Mesenchymal stem cell (in vitro differentiated cells and primary cell): ENCODE results near the gene CDKN3.

Source experiments
- DNase-seq: peaks from one replicate; pipeline ENCODE4 v3.0.0-alpha.2; 2013
- H2AFZ ChIP-seq: one replicate; pipeline ENCODE4 v1.6.1; 2013; ENCODE audit warnings: low read depth, mild to moderate bottlenecking, control low read depth, inconsistent platforms, low read length, moderate library complexity
- H2AK5ac ChIP-seq: 2 replicates; pipeline ENCODE4 v1.6.1; 2013; ENCODE audit warnings: low read length, moderate library complexity, mild to moderate bottlenecking, inconsistent platforms; ENCODE audit not compliant: severe bottlenecking
- H2BK120ac ChIP-seq: one replicate; pipeline ENCODE4 v1.6.1; 2013; ENCODE audit warnings: low read depth, mild to moderate bottlenecking, inconsistent platforms, low read length, moderate library complexity
- H2BK12ac ChIP-seq, 2 experiments: one replicate each; pipeline ENCODE4 v1.6.1; 2013; ENCODE audit warnings: inconsistent platforms in 2 of 2, low read length in 2 of 2, mild to moderate bottlenecking in 2 of 2, moderate library complexity in 2 of 2, control low read depth in 1 of 2
- H2BK15ac ChIP-seq: one replicate; pipeline ENCODE4 v1.6.1; 2013; ENCODE audit warnings: mild to moderate bottlenecking, low read depth, inconsistent platforms; ENCODE audit not compliant: poor library complexity, severe bottlenecking
- H2BK5ac ChIP-seq: 2 replicates; pipeline ENCODE4 v1.6.1; 2013; ENCODE audit warnings: low read depth, mild to moderate bottlenecking, low read length, control low read depth, inconsistent platforms; ENCODE audit not compliant: poor library complexity, severe bottlenecking
- H3K14ac ChIP-seq, 2 experiments: one replicate each; pipeline ENCODE4 v1.6.1; 2013; ENCODE audit warnings: inconsistent platforms in 2 of 2, low read length in 2 of 2, control low read depth in 1 of 2, mild to moderate bottlenecking in 1 of 2, moderate library complexity in 1 of 2
- H3K18ac ChIP-seq, 2 experiments: one replicate each; pipeline ENCODE4 v1.6.1; 2013; ENCODE audit warnings: inconsistent platforms in 2 of 2, low read length in 2 of 2, control low read depth in 1 of 2, low read depth in 1 of 2, mild to moderate bottlenecking in 1 of 2
- H3K23ac ChIP-seq, 2 experiments: one replicate each; pipeline ENCODE4 v1.6.1; 2013; ENCODE audit warnings: inconsistent platforms in 2 of 2, low read length in 2 of 2, mild to moderate bottlenecking in 2 of 2, moderate library complexity in 2 of 2, control low read depth in 1 of 2
- H3K27ac ChIP-seq: 2 replicates; pipeline ENCODE4 v1.5.1; 2013; ENCODE audit warnings: mild to moderate bottlenecking, moderate library complexity, low read length, control low read depth, inconsistent platforms; ENCODE audit not compliant: poor library complexity, severe bottlenecking
- H3K27me3 ChIP-seq, 2 experiments: 2 replicates each; pipeline versions ENCODE4 v1.6.1 to v1.7.0; 2013; ENCODE audit warnings: low read length in 2 of 2, mild to moderate bottlenecking in 2 of 2, moderate library complexity in 2 of 2, control low read depth in 1 of 2, inconsistent platforms in 1 of 2; ENCODE audit not compliant: control insufficient read depth in 1 of 2, insufficient read depth in 1 of 2
- H3K36me3 ChIP-seq, 2 experiments: 2 replicates each; pipeline versions ENCODE4 v1.6.1 to v1.7.0; 2013; ENCODE audit warnings: low read length in 2 of 2, control low read depth in 1 of 2, inconsistent platforms in 1 of 2, low read depth in 1 of 2, mild to moderate bottlenecking in 1 of 2; ENCODE audit not compliant: insufficient read depth in 2 of 2, control insufficient read depth in 1 of 2
- H3K4ac ChIP-seq, 2 experiments: one replicate each; pipeline ENCODE4 v1.6.1; 2013; ENCODE audit warnings: inconsistent platforms in 2 of 2, low read length in 2 of 2, mild to moderate bottlenecking in 2 of 2, moderate library complexity in 2 of 2, control low read depth in 1 of 2, low read depth in 1 of 2
- H3K4me1 ChIP-seq: 2 replicates; pipeline ENCODE4 v1.6.1; 2013; ENCODE audit warnings: low read depth, low read length, control low read depth; ENCODE audit not compliant: control insufficient read depth, insufficient read depth
- H3K4me2 ChIP-seq: 2 replicates; pipeline ENCODE4 v1.6.1; 2013; ENCODE audit warnings: low read length, mild to moderate bottlenecking, inconsistent platforms; ENCODE audit not compliant: poor library complexity, severe bottlenecking
- H3K4me3 ChIP-seq, 2 experiments: 2 replicates each; pipeline versions ENCODE4 v1.5.1 to v1.7.0; 2013; ENCODE audit warnings: low read length in 2 of 2, mild to moderate bottlenecking in 2 of 2, control low read depth in 1 of 2, low read depth in 1 of 2; ENCODE audit not compliant: insufficient read depth in 1 of 2
- H3K79me1 ChIP-seq: replicated peaks from 2 replicates; pipeline ENCODE4 v1.6.1; 2013; ENCODE audit warnings: mild to moderate bottlenecking, control low read depth, low read length, inconsistent platforms; ENCODE audit not compliant: poor library complexity, severe bottlenecking
- H3K9ac ChIP-seq: 2 replicates; pipeline ENCODE4 v1.7.0; 2013; ENCODE audit warnings: mild to moderate bottlenecking, low read length, moderate library complexity
- H3K9me3 ChIP-seq: 2 replicates; pipeline ENCODE4 v1.7.0; 2013; ENCODE audit warnings: mild to moderate bottlenecking, low read length; ENCODE audit not compliant: control insufficient read depth
- H4K8ac ChIP-seq: one replicate; pipeline ENCODE4 v1.6.1; 2013; ENCODE audit warnings: inconsistent platforms, mild to moderate bottlenecking, low read length, moderate library complexity
- H4K91ac ChIP-seq: one replicate; pipeline ENCODE4 v1.6.1; 2013; ENCODE audit warnings: mild to moderate bottlenecking, low read length, inconsistent platforms
- WGBS: methylation state at CpG from one replicate; pipeline ENCODE4 v1.1.7; 2013; ENCODE audit warnings: mixed read lengths; 5-methylcytosine and 5-hydroxymethylcytosine counted together

The CDKN3 gene

GRCh38 chr14:54366736-54367735, 29.8 kb upstream of the CDKN3 start:
- Histone ChIP-seq H3K4me2 (peak overlapping the region; percentile 17), H2BK15ac (peak overlapping the region; percentile 44), H4K8ac (peak overlapping the region; percentile 8), H3K79me1 (no peaks in the 10 kb centered on the region), H3K23ac (no peak overlapping the region), H3K4ac (peak overlapping the region in 1 of 2 experiments; percentile 16), H3K18ac (peak overlapping the region; percentile 23 to 63), H2BK5ac (peak overlapping the region; percentile 32), H3K14ac (peak overlapping the region in 1 of 2 experiments; percentile 71), H3K27me3 (no peaks in the 10 kb centered on the region), H3K36me3 (no peaks in the 10 kb centered on the region), H3K9ac (peak overlapping the region; percentile 63), H2AFZ (peak overlapping the region; percentile 18), H3K9me3 (no peaks in the 10 kb centered on the region), H2AK5ac (no peak overlapping the region), H2BK12ac (peak overlapping the region in 1 of 2 experiments; percentile 68), H3K4me3 (no peak overlapping the region), H2BK120ac (no peak overlapping the region), H4K91ac (no peak overlapping the region), H3K4me1 (peaks cover 12% of the 10 kb centered on the region), H3K27ac (peak overlapping the region; percentile 68)
- DNase-seq: peak; percentile 89
- 61% methylated on average over 7 of the region's 9 CpGs for WGBS

DNA sequence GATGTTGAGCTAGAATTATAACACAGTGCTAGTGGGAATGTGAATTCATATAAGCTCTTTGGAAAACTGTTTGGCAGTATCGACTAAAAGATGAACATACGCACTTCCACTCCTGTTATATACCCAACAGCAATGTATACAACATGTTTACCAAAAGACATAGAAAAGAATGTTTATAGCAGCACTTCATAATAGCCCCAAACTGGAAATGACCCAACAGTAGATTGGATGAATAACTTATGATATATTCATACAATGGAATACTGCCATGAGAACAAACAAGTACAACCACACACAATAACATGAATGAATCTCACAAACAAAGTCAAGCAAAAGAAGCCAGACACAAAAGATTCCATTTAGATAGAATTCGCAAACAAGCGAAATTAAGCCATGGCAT, 28.5 kb upstream of the CDKN3 start:
- DNase-seq: no peak
- H3K23ac ChIP-seq: no peak overlapping the region
- H3K14ac ChIP-seq: no peak overlapping the region
- no peak overlapping the region for H2AFZ ChIP-seq
- no peaks in the 10 kb centered on the region for H3K9me3 ChIP-seq
- H3K27ac ChIP-seq: no peak overlapping the region
- no peak overlapping the region for H3K4me2 ChIP-seq
- H2AK5ac ChIP-seq: no peak overlapping the region
- H3K9ac ChIP-seq: no peak overlapping the region
- H3K4me1 ChIP-seq: peaks cover 12% of the 10 kb centered on the region
- WGBS: 93% methylated on average over 2 of the region's 4 CpGs
- no peak overlapping the region for H3K18ac ChIP-seq
- H4K8ac ChIP-seq: no peak overlapping the region
- H2BK12ac ChIP-seq: no peak overlapping the region
- H2BK15ac ChIP-seq: no peak overlapping the region
- H3K79me1 ChIP-seq: no peaks in the 10 kb centered on the region
- no peaks in the 10 kb centered on the region for H3K36me3 ChIP-seq
- no peak overlapping the region for H2BK5ac ChIP-seq
- H3K4ac ChIP-seq: no peak overlapping the region
- no peak overlapping the region for H2BK120ac ChIP-seq
- H3K4me3 ChIP-seq: no peak overlapping the region
- no peak overlapping the region for H4K91ac ChIP-seq
- no peaks in the 10 kb centered on the region for H3K27me3 ChIP-seq

- peaks cover 12% of the 10 kb centered on the region for H3K4me1 ChIP-seq
- H3K23ac ChIP-seq: no peak overlapping the region
- no peaks in the 10 kb centered on the region for H3K79me1 ChIP-seq
- no peak overlapping the region for H2BK5ac ChIP-seq
- H3K14ac ChIP-seq: no peak overlapping the region
- no peak overlapping the region for H4K91ac ChIP-seq
- no peak overlapping the region for H3K4me3 ChIP-seq
- no peak overlapping the region for H2BK12ac ChIP-seq
- no peak overlapping the region for H2AK5ac ChIP-seq
- H3K4ac ChIP-seq: no peak overlapping the region
- H4K8ac ChIP-seq: no peak overlapping the region
- H3K27ac ChIP-seq: no peak overlapping the region
- no peak for DNase-seq
- H2BK15ac ChIP-seq: no peak overlapping the region
- H3K18ac ChIP-seq: no peak overlapping the region
- no peaks in the 10 kb centered on the region for H3K27me3 ChIP-seq
- H2BK120ac ChIP-seq: no peak overlapping the region
- WGBS: no CpG with 5 or more reads among the region's 2 CpGs
- no peak overlapping the region for H2AFZ ChIP-seq
- H3K36me3 ChIP-seq: no peaks in the 10 kb centered on the region
- no peak overlapping the region for H3K9ac ChIP-seq
- H3K9me3 ChIP-seq: no peaks in the 10 kb centered on the region
- H3K4me2 ChIP-seq: no peak overlapping the region
Observed at GRCh38 chr14:54369343-54369742, 27.5 kb upstream of the CDKN3 start.

- H3K79me1 ChIP-seq: no peaks in the 10 kb centered on the region
- H3K4me2 ChIP-seq: no peak overlapping the region
- no peak overlapping the region for H2BK120ac ChIP-seq
- no peaks in the 10 kb centered on the region for H3K36me3 ChIP-seq
- H3K23ac ChIP-seq: no peak overlapping the region
- no peak overlapping the region for H3K4ac ChIP-seq
- no peak overlapping the region for H3K18ac ChIP-seq
- no peak overlapping the region for H2BK5ac ChIP-seq
- no peak overlapping the region for H2AFZ ChIP-seq
- H2AK5ac ChIP-seq: no peak overlapping the region
- H4K8ac ChIP-seq: no peak overlapping the region
- H4K91ac ChIP-seq: no peak overlapping the region
- 54% methylated on average over 10 of the region's 11 CpGs for WGBS
- no peak overlapping the region for H2BK12ac ChIP-seq
- H3K27ac ChIP-seq: no peak overlapping the region
- no peak overlapping the region for H3K9ac ChIP-seq
- H3K9me3 ChIP-seq: no peaks in the 10 kb centered on the region
- H3K4me3 ChIP-seq: no peak overlapping the region
- no peaks in the 10 kb centered on the region for H3K27me3 ChIP-seq
- DNase-seq: no peak
- peaks cover 7% of the 10 kb centered on the region for H3K4me1 ChIP-seq
- no peak overlapping the region for H3K14ac ChIP-seq
- H2BK15ac ChIP-seq: no peak overlapping the region
Observed at GRCh38 chr14:54370323-54371198, 26.2 kb upstream of the CDKN3 start.
